CD4-positive, alpha-beta T cell treated with Interferon alpha-2 for 1 hour (primary cell): Measurements from ENCODE around the gene MAD2L2.

ENCODE experiments used
- DNase-seq, 2 donors: peaks; one replicate each; pipeline ENCODE4 v3.0.0-alpha.2; 2020 to 2022

Gene MAD2L2

DNA sequence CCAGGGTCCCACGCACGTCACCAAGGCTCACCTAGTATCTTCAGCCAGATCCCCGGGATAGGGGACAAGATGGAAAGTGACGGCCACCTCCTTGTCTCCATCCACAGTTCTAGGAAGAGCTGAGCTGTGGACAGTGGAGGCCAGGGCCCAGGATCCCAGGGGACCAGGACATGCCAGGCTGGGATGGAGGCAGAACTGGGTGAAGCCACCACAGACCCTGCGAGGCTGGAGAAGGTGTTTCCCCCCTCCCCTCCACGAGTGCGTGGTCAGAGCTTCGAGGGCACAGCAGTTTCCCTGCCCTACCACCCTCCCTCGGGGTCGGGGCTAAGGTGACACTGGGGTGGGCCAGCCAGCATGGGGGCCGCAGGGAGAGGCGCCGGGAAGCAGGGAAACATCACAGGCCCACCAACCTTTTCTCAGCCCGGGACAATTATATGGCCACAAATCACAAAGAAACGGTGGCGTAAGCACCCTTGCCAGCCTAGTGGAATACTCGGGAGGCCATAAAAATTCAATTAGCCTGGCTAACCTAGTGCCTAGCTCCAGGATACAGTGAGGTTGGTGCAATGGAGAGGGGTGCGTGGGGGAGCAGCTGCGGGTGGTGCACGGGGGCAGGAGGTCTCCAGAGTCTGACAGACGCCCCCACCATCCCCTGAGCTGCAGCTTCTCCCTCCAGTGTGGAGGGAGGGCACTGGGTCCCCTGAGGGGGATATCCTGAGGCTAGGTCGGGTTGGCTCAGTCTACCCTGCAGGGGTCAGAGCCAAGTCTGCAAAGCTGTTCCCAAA, 23.9 kb upstream of the MAD2L2 start:
- DNase-seq, result no peak

DNA sequence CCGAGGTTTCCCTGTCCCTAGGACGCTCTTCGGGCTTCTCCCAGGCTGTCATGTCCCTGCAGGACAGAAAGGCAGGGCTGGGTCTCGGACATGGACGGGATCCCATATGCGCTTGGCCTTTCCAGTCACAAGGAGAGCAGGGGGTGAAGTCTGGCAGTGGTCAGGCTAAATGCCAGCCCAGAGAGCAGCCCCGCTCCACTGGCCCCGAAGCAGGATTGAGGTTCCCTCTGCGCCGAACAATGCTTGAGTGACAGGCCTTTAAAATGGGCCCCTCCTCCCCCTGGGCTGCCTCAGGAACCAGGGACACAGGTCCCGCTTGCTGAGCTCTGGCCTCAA, 23.2 kb upstream of the MAD2L2 start:
- DNase-seq, result no peak

DNA sequence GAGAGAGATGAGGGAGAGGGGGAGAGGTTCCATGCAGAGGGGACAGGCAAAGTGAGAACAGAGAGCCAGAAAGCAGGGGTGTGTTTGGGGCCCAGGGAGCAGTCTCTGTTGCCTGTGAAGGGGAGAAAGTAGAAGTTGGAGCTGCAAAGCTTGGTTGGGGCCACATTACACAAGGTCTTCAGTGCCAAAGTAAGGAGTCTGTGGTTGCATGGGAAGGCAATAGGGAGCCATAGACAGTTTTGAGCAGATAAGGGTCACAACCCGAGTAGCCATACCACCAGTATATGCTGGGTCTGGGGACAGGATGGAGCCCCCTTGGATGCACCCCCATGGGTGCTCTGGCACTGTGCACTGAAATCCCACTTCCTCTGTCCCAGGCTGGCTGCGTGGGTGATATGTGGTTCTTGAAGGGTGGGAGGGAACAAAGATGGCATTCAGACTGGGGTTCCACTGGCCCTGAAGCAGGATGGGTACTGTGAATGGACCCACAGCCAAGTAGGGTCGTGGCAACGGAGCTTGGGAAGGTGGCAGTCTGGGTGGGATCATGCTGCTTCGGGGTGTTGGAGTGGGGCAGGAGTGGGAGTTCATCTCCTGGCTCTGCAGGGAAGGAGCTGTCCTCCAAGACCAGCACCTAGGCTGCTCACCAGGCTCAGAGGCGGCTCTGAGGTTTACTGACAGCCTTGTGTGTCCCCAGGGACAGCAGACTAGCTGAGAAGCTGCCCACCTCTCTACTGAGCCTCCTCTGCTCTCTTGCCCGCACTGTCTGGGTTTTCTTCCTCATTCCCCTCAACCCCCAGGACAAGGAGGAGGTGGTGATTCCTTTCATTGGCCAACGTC, 22.6 kb upstream of the MAD2L2 start:
- DNase-seq, result no peak

DNA sequence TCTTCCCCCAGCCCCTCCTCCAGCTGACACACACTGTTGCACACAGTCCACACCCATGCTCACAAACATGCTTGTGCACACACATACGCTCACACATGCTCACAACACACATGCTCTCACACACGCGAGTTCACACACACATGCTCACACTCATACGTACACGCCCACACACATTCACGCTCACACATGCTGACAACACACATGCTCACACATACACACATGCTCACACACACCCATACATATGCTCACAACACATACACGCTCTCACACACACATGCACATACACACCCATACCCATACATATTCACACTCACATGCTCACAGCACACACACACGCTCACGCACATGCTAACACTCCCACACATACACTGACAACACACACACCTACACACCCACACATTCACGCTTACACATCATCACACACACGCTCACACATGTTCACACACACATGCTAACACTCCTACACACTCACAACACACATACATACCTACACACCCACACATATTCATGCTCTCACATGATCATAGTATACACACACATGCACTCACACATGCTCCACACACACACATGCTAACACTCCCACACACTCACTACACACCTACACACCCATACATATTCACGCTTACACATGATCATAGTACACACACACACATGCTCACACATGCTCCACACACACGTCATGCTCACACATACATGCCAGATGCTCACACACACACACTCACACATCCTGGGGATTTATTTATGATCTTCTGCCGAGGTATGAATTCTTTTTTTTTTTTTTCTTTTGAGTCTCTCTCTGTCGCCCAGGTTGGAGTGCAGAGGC, 21.2 kb upstream of the MAD2L2 start:
- DNase-seq, result no peak

DNA sequence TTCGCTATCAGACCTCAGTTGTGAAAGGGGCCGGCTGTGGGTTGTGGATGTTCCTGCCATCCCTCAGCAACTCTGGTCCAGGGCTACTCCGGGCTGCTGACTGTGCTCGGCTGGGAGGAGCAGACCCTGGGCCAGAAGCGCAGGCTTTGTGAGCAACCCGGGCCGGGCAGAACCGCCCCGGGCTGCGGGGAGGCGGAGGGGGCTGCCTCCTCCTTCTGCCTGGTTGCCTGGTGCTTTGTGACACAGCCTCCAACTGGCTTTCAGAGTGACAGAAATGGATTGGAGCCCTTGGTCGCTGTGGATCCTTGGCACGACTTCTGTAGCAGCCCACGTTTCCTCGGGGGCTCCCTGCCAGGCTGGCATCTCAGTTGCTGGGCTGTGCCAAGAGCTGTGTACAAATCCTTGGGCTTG, 20.6 kb upstream of the MAD2L2 start:
- DNase-seq, result no peak

DNA sequence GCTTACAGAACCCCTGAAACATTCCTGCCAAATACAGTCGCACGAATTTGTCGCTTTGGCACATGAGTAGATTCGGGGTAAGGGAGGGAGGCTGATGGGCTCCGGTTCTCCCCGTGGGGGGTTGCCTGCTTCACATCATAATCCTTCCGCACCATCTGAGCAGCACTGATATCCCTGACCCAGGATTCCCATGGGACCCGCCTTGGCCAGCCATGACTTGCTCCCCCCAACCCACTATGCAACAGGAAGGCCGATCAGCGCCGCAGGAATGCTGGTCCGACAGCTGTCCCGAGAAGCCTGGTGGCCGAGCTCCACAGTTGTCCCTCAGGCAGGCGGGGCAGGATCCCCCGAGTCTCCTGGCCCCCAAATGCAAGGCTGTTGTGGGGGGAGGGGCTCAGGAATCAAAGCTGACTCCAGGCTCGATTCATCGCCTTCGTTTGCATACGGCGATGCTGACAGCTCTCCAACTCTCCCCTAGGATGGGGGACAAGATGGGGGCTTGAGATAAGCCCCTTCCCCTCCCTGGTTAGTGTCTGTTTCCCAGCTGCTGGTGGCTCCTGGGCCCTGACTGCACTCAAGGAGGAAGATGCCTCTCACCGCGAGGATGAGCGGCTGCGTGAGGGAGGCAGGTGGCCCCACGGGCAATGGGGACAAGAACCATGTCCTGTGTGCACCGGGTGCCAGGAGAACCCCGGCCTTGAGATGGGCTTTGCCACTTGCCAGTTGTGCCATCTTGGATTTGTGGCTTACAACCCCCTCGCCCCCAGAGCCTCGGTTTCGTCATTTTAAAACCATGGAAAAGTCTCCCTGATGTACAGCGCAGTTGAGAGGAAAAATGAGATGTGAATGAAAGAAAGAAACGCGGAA, 19.9 kb upstream of the MAD2L2 start:
- DNase-seq, result no peak

DNA sequence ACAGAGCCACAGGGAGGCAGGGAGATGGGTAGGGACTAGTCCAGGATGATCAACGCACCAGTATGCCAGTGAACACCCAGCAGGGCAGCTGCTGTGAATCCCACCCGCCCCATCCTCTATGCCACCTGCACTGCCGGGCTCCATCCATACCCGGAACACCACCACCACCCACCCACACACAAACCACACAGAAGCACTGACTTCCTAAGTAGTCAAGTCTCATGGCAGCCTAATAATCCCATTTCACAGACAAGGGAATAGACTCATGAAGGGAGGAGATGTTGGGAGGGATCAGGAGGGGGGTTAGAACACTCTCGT, 16.9 kb upstream of the MAD2L2 start:
- DNase-seq, result no peak

DNA sequence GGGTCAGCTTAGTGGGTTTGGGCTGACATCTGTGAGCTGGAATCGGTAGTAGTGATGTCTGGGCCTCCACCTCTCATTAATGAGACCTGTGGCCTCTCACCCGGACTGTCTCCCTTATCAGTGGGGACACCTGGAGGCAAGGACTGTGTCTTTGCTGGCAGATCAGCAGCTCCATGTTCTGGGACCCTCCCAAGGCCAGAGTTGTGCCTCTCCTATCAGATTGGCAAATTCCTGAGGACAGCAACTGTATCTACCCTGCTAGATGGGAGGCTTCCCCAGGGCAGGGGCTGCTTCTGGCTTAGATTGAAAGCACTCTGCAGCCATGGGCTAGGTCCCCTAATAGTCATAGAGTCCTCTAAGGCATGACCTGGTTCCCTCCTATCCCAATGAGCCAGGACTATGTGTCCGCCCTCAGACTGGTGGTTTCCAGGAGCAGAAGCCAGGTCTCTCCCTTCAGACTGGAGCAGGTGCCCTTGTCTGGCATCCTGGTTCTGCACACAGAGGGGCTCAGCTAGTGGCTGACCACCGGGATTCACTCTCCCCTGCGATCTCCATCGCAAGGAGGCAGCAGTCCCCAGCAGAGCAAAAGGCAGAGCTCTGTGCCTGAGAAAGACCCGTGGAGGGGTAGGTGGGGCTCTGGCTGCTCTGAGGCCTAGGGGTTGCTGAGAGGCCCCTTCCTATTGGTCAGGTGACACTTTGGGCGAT, 16.4 kb upstream of the MAD2L2 start:
- DNase-seq, result no peak

DNA sequence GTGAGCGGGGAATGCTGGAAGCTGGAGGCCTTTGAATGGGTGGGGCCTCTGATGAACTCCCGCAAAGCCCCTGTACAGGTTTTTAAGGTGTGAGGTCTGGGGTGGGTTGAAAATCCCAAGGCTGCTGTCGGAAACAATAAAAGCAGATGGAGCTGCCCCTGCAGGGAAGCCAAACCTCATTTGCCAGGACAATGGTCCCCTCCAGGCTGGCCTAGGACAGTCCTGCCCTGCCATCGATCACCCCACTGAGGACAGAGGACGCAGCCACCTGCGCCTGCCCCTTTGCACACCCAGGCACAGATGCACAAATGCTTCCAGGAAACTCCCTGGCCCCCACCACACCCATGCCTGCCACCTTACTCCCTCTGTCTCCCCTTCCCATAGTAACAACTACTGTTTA, 14.9 kb upstream of the MAD2L2 start:
- DNase-seq, result no peak

DNA sequence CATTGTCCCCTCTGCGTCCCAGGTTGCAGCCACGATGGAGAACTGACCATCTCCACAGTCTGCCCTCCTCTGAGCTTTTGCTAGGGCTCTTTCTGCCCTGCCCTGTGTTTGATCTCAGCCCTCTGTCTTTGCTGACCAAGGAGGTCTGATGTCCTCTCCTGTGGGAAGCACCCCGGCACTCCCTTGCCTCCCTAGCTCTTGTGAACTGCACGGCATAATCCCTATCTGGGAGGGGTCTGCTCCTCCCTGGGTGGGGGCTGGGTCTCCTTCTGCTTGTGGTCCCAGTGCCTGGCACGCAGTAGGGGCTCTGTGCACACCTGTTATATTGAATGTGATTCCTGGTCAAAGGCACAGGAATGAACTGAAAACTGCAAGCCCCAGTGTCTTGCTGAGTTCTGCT, 13.0 kb upstream of the MAD2L2 start:
- no peak for DNase-seq

DNA sequence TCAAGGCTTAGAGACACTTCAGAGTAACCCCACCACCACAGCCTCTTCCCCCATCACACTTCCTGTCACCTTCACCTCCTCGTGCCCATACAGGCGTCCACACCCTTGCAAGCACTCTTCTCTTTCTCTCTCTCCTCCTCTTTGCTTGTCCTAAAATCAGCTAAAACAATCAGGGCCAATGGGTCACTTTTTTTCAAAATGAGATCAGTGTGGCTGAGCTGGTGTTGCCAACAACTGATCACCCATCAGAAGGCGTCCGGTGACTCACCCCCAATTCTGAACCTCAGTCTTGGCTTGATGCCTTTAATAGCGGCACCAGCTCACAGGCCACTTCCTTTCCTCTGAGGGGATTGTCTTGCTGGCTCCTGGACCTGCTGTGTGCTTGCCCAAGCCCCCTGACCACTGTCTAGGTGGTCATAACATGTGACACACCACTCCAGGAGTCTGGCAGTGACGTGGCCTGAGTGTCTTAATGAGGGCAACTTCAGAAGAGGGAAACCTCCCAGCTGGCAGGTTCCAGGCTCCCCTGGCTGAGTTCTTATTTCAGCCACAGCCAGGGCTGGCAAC, 12.2 kb upstream of the MAD2L2 start:
- peak; percentile 34 to 51 for DNase-seq

DNA sequence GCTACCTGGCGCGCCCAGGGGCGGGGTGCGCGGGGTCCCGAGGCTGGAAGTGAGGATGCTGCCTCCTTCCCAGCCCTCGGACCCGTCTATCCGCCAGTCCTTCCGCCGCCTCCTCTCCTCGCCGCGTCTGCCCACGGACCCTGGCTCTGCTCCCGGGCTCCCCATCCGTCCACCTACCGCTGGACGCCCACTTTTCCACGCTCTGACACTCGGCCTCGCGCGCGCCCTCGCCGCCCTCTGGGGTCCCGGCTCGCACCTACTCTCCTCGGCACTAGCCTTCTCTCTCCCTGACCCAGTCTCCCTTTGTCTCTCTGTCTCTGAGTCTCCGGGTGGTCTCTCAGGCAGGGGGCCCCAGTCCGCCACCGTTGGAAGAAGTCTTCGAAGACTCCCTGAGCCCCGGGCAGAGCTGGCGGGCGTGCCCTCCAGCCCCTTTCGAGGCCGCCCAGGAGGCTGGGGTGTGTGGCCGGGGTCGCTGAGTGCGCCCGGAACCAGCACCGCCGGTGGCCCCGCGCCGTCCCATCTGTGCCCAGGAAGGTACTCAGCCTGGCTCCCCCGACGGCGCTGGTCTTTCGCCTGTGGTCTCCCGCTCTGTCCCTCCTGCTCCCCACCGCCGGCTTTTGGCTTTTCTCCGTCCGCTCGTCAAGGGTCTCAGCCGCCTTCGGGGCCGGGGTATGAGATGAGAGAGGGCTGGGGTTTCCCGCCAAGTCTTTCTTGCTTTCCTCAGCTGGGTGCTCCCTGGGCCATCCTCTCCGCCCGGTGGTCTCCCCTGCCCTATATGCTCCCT, 11.2 kb upstream of the MAD2L2 start:
- no peak for DNase-seq

DNA sequence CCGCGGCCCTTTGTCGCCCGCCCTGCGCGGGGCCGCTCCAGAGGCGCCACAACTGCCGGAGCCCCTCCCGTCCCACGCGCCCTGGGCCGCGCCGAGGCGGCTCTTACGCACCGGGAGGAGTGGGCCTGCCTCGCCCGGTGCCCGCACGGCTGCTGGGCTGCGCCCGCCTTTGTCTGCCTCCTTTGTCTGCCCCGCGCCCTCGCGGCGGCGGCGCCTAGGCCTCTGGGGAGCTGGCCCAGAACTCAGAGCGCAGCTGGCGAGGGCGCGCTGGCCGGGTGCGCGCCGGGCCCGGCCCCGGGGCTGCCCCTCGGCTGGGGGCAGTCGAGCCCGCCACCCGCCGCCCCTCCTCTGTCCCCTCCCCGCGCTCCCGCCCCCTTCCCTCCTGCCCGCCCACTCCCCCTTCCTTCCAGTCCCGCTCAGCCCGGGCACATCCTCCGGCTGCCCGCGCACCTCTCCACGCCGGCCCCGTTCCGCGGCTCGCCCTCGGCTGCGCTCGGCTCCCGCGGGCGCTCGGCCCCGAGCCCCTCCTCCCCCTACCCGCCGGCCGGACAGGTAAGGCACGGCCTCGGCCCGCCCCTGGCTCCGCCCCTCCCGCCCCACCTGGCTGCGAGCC, 10.5 kb upstream of the MAD2L2 start, which contains the start of gene DRAXIN:
TSS of gene DRAXIN (plus strand) at position 409 of the 613 bp plus-strand sequence. CDS start 14,549 bp downstream, outside the sequence.
- no peak for DNase-seq

DNA sequence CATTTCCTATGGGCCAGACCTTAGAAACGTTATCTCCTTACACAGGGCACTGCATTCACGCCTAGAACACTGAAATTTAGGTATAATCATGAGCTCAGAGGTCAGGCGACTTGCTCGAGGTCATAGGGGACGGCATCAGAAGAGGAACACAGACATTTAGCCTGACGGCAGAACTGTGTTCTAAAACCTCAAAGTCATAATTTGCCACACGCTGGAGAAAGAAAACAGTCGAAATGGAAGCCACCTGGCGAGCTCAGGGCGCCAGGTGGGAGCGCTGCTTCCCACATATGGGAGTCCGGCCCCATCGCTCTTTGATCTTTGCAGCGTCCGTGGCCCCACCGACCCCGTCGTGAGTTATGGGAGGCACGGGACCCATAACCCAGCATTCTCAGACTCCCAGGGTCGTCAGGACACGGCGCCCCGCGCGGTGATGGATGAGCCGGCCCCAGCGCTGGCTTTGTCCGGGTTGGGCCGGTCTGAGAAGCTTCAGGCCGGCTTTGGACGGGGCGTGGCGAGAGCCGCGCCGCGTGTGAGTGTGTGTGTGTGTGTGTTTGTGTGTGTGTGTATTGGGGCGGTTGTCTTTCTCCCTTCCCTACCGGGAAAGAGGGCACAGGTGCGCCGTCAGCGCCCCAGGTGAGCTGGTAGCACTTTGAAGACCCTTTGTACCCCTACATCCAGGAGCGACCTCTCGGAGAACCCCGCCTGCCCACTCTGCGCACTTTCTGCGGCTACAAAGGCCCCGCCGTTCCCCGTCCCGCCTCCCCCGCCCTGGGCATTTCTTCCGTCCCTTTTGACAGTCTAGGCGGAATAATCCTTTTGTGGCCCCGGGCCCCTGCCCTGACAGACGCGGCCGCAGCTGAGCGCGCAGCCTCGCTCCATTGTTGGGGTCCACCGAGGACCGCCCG, 9.7 kb upstream of the MAD2L2 start:
- no peak for DNase-seq

DNA sequence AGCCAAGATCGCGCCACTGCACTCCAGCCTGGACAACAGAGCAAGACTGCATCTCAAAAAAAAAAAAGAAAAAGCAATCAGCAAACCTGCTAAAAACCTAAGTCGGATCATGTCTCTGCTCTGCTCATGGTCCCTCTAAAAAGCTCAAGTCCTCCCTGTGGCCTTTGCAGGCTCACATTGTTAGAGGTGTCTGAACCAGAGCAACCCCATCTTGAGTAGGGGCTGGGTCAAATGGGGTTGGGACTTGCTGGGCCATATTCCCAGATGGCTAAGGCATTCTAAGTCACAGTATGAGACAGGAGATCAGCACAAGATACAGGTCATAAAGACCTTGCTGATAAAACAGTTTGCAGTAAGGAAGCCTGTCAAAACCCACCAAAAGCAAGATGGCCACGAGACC, 7.6 kb upstream of the MAD2L2 start:
- no peak for DNase-seq

DNA sequence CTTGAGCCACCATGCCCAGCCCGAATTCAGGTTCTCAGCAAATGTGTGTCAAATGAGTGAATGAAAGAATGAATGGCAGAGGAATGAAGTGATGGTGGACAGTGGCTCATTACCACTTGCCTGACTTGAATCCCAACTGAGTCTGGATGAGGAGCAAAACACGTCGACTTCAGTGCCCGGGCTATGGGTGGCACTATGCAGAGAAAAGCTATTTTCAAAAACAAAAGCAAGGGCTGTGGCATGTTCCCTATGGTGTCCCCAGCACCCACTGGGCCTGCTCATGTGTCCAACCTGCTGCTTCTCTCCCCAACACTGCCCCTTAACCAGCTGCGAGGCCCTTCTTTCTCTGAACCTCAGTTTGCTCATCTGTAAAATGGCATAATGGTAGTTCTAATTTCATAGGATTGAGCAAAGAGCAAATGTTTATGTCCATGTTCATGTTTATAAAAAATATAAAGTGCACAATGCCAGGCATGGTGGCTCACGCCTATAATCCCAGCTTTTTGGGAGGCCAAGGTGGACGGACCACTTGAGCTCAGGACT, 4.3 kb upstream of the MAD2L2 start:
- no peak for DNase-seq

DNA sequence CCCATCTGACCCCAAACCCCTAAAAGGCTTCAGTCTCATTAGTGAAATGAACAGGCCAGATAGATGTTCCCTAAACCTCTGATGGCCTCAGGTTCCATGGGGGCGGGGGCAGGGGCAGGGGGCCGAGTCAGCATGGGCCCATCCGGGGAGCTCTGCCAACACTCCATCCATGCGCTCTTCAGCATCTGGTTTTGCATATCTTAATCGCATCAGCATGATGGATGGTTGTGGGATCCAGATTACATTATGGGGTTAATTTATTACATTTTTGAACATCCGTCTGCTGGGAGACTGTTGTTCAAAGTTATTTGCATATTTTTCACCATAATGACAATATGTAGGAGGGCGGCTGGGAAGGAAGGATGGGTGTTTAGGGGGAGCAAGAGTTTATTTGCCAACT, 3.1 kb upstream of the MAD2L2 start:
- DNase-seq, result no peak

DNA sequence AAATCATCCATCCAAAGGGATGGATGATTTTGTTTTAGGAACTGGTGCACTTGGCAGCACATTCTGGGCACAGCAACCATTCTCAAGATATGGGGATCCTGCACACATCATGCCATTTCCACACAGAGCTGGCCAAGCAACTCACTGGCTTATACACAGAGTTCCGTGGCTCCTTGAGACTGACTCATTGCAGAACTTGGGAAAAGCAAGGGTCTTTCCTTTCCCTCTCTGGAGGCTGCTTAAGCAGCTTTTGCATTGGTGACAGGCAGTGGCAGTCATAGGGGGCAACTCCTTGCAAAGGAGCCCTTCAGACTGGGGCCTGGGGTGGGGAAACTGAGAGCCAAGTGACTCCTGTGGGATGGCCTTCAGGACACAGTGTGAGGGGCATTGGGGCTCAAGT, 1.9 kb upstream of the MAD2L2 start:
- DNase-seq, result no peak

DNA sequence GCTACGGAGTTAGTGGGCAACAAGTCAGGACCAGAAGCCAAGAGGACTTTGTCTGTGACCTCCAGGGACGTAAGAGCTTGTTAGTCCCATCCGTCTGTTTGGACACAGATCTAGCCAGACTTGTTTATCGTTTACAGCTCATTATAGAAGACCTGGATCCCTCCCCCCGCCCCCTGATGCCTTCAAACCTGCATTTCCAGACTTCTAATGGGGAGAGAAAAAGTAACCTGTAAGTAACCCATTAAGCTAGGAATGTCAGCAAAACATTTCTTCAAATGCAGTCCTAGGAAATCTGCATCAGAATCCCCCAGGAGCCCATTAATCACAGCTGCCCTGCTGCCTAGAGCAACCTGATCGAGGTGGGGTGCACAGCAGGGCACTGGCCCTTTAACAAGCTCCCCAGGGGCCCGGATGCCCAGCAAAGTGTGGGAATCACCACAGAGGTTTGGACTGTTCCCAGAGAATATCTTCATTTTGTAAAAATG, 1.4 kb upstream of the MAD2L2 start:
- no peak for DNase-seq
